ENCODE measurements around the gene FTCD.

- TF ChIP-seq CEBPB (IDR thresholded peaks at IDR 0.05) (no peak), NFIC (IDR thresholded peaks at IDR 0.05) (no peak), REST (IDR thresholded peaks at IDR 0.05; ENCODE audit: low read depth) (no peak), USF1 (IDR thresholded peaks at IDR 0.05) (no peak), TAF1 (IDR thresholded peaks at IDR 0.05; ENCODE audit: low read depth) (no peak)
Measured at GRCh38 chr21:46203203-46203600, 47.8 kb upstream of the FTCD start.
